ENCODE results near the gene TEX53.

- TF ChIP-seq CTCF (conservative IDR thresholded peaks at IDR 0.05; ENCODE audit: low read length) (no peak), EZH2phosphoT487 (IDR thresholded peaks at IDR 0.05; ENCODE audit: borderline replicate concordance) (no peak)
These were observed 31.1 kb downstream of the TEX53 start for GRCh38 chr9:114626415-114627020.
